GM21786 (cell line): Measurements from ENCODE around the gene NNAT.

Source experiments
- ATAC-seq: cut with Tn5 transposase; IDR thresholded peaks from one replicate; pipeline ENCODE4 v1.9.1; 2021; ENCODE audit not compliant: unreplicated experiment

Gene NNAT

DNA sequence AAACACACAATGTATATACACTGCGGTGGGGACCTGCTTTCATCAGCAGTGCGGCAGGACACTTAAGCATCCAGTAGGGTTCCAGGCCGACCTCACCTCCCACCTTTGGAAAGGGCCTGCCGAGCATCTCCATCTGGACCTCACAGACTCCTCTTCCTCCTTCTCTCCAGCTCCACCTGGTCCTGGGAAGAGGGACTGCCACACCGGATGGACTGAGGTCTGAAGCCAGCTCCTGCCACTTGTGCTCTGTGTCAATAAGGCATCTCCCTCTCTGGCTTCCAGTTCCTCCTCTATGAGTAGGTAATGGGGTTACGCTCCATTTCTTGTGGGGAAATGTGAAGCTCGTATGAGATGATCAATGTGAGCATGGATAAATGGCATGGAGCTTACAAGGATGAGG is 19.1 kb upstream of the NNAT start:
- ATAC-seq, result no peak

- no peak for ATAC-seq
Observed at GRCh38 chr20:37502654-37503053, 18.4 kb upstream of the NNAT start.

DNA sequence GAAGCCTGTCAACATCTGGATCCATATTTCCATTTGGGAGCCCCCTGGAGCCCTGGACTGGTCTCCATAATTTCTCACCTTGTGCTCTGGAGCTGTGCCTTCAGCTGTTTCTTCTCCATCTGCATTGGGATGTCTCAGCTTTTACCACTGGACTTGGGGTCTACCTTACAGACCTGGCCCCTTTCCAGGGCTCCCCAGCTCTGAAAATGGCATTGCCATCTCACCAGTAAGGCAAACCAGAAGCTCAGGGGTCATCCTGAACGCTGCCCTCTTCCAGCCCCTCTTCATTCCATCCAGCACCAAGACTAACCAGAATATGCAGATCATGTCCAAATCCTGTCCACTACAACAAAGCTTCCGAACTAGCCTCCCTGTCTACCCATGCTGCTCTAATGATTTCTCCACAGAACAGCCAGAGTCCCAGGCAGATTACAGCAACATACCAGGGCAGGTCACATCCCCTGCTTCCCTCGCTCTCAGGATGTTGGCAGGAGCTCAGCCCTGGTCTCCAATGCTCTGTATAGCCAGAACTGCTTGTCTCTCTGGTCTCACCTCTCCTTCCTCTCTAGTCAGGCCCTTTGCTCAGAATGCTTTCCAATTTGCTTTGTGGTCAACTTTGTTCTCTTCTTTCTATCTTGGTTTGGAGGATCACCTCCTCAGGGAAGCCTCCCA is 17.7 kb upstream of the NNAT start:
- no peak for ATAC-seq

DNA sequence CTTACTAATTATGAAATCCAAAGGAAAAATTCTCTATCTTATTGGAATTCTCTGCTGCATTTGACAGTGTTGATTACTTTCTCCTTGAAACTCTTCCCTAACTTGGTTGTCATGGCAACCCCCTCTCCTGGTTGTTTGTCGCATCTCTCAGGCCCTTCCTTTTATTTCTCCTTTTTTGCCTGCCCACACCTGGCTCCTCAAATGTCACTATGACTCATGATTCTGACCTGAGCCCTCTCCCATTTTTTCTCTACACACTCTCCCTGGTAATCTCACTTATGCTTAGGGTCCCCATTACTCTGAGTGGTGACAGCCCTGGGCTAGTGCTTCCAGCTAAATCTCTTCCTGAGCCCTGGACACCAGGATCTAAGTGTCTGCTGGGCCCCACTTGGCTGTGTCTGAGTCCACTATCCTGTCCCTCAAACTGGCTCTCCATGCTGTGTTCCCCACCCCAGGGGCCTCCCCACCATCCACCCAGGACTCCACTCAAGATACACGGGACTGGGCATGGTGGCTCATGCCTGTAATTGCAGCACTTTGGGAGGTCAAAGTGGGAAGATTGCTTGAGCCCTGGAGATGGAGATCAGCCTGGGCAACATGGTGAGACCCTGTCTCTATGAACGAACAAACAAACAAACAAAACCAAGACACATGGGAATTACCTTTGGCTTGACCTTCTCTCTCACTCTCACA is 16.5 kb upstream of the NNAT start:
- ATAC-seq, result no peak

- no peak for ATAC-seq
Observed at GRCh38 chr20:37505263-37506151, 15.5 kb upstream of the NNAT start.

DNA sequence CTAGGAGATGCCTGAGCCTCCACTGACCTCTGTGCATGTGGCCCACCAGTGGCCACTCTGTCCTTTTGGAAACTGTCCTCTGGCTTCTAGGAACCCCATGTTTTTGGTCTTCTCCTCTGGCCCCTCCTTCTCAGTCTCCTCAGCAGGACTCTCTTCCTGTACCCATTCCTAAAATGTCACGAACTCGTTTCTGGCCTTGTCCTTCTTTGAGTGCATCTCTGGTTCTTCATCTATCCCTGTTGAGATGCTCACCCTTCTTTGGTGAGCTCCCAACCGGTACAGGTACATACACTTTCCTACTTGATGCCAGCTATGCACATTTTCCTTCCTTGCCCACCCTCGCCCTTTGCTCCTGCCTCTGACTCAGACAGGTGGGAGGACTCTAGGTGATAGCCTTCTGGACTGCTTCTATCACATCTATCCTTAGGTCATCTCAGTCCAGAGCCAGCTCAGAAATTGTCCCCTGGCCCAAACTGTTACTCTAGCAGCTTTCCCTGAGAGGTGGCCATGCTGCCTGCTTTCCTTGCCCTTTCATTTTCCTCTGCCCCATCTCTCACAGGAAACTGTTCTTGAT is 14.8 kb upstream of the NNAT start:
- no peak for ATAC-seq

- no peak for ATAC-seq
Observed at GRCh38 chr20:37510226-37510625, 10.8 kb upstream of the NNAT start.

DNA sequence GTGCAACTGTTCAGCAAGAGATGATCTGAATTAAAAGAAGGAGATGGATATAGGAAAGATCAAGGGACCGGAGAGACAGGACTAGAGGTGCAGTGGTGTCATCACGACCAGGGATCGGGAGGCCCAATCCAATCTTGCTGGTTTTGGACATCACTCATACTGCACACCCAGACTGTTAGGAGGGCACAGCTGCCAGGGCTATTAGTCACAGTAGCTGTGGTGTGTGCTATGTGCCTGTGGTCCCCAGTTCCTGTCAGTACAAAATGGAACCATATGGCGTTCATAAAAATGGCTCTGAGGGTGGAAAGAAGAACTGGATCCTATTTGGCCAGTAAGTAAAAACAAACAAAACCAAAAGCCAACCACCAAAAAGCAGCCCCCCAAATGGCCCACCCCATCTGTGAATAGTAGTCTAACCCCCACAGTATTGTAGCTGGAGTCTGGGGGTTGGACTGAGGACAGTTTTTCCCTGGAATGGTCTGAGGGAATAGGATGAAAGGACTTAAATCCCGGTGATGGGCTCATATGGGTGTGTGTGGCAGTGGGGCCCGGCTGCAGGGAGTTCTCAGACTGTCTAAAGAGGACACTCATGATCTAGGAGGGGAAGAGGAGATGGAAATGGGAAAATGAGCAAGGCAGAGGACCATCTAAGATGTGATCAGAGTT is 9.3 kb upstream of the NNAT start:
- no peak for ATAC-seq

DNA sequence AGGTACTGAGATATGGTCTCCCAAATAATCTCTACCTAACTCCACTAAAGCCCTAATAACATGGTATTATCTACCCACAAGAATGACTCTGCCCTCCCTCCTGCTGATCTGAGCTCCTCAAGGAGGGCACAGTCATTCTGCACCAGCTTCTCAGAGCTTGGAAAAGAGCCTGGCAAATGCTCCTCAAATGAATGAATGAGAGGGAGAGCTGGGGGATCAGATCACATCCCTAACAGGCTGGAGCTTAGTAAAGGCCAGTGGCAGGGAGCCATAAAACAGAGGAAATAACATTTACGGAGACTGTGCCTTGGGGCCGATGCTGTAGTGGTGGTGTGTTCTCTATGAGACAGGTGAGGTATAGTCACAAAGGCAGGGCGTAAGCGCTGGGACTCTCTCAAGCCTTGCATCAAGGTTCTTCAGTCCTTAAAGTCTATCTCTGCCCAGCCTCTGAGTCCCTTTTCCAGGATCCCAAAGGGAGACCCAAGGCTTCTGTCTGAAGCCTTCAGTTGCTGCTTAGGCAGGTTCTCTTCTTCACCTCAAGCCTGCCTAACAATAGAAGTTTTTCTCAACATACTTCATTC is 7.2 kb upstream of the NNAT start:
- no peak for ATAC-seq

- ATAC-seq, result no peak
Observed at GRCh38 chr20:37515876-37516275, 5.2 kb upstream of the NNAT start.

- ATAC-seq, result no peak
Observed at GRCh38 chr20:37516811-37517750, 4.0 kb upstream of the NNAT start.

DNA sequence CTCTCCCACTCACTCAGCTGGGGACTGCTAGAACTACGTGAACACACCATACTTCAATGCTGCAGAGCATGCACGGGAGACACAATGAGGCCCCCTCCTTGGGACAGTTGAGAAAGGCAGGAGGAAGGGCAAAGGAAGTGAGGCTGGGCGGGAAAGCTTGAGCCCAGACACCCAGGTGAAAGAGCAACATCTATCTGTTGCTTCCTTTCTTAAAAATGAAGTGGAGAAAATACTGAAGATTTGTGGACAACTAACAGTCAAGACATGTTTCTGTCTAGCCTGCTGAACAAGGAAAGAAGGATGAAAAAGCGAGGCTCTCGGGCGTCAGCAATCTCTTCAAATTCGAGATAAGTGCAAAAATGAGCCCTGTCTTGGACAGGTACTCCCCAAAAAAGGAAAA is 3.0 kb upstream of the NNAT start:
- no peak for ATAC-seq

GRCh38 chr20:37518606-37519507 is 2.2 kb upstream of the NNAT start:
- no peak for ATAC-seq

DNA sequence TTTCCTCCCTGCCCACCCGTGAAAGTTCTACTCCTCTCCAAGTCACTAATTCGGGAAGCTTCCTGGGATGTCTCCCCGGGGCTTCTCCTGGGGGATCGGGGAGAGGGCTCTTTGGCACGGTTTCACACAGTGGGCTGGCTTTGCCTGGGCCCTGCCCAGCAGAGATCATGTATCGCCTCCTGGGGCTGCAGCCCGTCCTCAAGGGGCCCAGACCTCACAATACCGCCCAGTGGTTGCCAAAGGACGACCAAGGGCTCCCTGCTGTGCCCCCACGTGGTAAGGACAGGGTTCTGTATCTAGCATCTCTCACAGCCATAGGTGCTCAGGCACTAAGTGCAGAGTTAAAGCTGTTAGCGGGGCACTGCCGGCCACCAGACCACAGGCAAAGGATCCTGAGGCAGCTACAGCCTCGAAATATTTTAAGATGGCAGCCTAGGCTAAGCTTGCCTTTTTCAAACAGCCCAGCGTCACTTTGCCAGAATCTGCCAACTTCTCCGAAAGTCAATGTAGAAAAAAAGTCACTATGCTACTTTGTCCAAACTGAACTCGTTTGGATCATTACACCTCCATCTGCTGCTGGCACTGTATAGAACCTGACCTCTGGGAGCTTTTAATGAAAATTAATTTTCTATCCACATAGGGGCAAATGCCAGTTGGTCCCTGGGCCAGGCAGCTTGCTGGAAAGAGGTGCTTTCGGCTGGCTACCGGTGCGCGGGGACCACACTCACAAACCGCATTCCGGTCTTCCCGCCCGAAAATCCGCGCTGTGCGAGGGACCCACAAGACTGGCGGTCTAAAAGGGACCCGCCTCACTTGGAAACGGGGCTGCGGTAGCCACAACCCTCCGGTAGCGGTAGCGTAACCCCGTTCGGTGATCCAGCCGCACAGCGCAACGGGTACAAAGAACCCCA is 1.3 kb upstream of the NNAT start:
- ATAC-seq, result no peak

DNA sequence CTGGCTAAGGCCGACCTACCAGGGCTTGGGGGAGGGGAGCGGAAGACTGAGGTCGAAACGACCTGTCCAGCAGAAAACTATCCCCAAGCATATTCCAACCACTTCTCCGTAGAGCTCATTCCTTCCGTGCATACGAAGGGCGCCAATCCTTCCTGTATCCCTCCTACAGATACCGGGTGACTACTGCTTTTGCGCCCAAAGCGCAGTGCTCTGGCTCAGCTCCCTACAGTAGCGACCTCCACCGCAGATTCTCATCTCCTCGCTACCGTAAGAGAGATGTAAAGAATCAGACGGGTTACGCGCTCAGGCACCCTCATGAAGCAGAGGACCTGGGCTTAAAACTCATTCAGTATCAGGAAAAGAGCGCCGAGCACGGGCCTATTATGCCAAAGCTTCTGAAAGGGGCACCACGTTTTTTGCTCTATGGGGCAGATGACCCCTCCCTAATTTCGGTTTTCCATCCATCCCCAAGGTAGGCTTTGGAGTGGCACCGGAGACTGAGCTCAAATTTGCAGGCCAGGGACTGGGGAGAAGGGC is 563 bp upstream of the NNAT start:
- ATAC-seq, result no peak

GRCh38 chr20:37522260-37523011 is 1.4 kb downstream of the NNAT start:
- no peak for ATAC-seq

- no peak for ATAC-seq
Observed at GRCh38 chr20:37523012-37523391, 2.0 kb downstream of the NNAT start.
